ENCODE data around the gene WBP1.
"Not testable (repeated sequence)": the region's sequence is repeated elsewhere in the genome, so short reads cannot be mapped to it uniquely, and the experiment has no call there.

The WBP1 gene

DNA sequence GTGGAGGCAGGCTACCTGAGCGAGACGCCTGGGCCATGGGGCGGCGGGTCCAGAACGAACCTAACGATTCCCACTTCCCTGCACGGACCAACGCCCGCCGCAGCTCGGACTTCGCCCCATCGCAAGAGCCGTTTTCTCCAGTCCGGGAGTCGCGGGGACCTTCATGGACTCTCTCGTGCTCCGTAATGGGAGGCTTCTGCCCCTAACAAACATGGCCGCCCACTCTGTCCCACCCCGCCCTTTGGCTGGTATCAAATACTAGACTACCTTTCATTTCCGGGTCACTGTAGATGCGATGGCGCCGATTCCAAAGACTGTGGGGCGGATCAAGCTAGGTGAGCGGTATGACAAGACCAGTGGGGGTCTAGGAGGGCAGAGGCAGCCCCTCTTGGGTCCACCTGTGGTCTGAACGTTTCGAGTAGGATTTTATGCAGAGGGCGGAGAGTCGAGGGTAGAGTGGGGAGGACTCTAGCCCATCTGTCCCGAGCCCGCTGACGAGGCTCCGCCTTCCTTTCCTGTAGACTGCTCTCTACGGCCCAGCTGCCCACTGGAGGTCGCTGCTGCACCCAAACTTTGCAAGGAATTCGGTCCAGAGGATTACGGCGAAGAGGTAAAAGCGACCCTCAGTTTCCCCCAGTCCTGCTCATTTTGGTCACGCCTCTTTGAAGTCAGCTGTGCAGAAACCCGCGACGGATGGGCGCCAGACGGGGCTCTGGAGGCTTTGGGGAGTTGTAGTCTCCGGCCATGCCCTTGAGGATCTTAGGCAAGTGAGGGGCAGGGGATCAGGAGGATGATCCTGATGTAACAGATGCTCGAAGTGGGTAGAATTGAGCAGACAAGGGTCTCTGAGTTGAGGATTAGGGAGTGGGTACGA, 24.8 kb downstream of the WBP1 start, which contains the start of the genes CCDC142 and TTC31:
Gene CCDC142 (minus strand): TSS at position 198 of the 874 bp plus-strand sequence. CDS start 161 bp downstream, at position 37.
Gene TTC31 (plus strand): TSS at position 281 of the 874 bp plus-strand sequence. CDS start 15 bp downstream, at position 296.
- DNase-seq (ENCODE audit: low spot score) = peak; percentile 89

DNA sequence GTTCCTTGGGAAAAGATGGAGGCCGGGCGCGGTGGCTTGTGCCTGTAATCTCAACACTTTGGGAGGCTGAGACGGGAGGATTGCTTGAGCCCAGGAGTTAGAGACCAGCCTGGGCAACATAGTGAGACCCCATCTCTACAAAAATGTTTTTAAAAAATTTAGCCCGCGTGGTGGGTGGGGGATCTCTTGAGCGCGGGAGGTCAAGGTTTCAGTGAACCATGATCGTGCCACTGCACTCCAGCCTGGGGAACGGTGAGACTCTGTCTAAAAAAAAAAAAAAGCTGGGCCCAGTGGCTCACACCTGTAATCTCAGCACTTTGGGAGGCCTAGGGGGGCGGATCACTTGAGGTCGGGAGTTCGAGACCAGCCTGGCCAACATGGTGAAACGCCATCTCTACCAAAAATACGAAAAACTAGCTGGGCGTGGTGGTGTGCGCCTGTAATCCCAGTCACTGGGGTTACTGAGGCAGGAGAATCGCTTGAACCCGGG, 25.5 kb downstream of the WBP1 start:
- DNase-seq (ENCODE audit: low spot score) = not testable (repeated sequence)

DNA sequence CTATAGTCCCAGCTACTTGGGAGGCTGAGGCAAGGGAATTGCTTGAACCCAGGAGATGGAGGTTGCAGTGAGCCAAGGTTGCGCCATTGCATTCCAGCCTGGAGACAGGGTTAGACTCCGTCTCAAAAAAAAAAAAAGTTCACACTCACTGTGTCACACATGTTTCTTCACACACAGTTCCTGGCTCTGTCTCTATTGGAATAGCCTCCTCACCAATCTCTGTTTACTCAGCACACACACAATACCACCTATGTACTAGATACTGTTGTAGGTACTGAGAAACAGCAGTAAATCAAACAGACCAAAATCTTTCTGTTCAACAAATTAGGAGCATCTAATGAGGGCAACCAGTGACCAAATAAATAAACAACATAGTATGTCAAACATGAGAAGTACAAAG, 27.9 kb downstream of the WBP1 start:
- DNase-seq (ENCODE audit: low spot score) = no peak

DNA sequence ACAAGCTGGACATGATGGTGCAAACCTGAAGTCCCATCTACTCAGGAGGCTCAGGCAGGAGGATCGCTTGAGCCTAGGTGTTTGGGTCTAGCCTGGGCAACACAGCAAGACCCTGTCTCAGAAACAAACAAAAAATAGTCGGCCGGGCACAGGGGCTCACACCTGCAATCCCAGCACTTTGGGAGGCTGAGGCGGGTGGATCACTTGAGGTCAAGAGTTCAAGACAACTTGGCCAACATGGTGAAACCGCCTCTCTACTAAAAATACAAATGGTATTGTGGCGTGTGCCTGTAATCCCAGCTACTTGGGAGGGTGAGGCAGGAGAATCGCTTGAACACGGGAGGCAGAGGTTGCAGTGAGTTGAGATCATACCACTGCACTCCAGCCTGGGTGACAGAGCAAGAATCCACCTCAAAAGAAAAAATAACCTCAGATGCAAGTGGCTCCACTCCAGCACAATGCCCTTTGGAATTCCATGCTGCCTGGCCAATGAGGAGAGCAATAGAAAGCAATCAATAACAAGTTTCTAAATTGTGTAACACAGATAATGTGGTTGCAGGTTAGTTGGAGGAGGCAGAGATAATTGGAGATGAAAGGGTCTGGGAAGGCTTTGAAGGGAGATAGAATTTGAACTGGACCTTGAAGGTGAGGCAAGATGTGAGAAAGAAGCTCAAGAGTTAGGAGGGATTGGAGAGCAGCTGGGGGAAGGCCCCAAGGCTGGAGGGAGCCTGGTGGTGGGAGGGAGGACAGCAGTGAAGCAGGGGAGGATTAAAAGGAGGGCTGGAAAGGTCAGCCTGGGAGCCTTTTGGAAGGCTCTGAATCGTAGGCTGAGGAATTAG, 30.6 kb downstream of the WBP1 start:
- DNase-seq (ENCODE audit: low spot score) = no peak

DNA sequence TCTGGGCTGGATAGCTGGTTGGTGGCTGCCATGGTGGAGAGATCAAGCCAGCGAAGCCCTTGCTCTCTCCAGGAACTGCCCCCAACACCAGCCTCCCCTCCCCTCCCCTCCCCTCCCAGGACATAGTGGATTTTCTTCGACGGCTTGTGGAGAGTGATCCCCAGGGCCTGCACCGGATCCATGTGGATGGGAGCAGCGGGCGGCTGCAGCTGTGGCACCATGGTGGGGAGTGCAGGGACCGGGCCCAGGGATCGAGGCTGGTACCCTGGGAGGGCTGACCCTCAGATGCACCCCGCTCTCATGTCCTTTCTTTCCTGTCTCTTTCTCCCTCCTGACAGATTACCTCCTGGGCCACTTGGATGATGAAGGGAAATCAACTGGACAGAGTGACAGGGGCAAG, 31.7 kb downstream of the WBP1 start:
- DNase-seq (ENCODE audit: low spot score) = no peak

DNA sequence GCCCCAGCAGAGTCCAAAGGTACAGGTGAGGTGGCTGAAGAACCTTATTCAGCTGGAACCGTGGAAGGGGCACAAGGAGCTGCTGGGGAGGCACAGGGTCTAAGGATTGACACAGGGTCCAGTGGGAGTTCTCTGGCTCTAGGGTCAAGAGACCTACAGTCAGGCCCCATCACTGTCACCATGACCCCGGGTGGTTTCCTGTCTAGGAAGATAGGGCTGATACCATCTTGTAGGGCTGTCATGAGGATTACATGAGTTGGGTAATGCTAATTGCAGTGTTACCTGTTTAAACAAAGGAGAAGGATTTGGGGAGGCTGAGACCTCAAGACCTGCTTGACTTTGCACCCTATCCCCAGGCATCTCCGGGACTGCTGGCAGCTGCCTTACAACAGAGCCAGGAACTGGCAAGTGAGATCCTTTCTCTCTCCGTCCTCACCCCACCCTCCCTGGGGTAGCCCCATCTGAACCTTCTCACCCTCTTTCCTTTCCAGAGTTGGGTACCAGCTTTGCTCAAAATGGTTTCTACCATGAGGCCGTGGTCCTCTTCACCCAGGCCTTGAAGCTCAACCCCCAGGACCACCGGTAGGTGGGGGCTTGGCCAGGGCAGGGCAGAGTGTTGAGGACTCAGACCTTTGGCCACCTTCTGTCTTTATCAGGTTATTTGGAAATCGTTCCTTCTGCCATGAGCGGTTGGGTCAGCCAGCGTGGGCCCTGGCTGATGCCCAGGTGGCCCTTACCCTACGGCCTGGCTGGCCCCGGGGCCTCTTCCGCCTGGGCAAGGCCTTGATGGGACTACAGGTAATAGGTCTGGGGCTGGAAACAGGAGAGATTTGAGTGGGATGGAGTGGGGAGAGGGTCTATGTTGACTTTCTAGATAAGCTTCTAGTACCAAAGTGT, 33.7 kb downstream of the WBP1 start:
- no peak for DNase-seq (ENCODE audit: low spot score)

DNA sequence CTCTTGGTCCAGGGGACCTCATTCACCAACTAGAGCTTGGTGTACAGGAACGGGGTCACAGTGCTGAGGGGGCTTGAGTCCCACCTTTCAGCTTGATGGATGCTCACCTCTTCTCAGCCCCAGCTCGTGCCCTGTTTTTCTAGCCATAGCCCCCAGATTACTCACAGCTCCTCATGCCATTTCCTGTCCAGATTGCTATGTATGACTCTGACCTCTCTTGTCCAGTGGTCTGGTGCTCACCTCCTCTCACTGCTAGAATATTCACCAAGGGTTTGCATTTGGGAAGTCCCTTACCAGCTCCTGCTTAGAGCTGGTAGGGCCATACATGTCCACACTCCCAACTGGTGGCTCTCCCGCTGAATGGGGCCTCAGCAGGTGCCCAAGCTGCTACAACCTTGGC, 35.3 kb downstream of the WBP1 start:
- no peak for DNase-seq (ENCODE audit: low spot score)

DNA sequence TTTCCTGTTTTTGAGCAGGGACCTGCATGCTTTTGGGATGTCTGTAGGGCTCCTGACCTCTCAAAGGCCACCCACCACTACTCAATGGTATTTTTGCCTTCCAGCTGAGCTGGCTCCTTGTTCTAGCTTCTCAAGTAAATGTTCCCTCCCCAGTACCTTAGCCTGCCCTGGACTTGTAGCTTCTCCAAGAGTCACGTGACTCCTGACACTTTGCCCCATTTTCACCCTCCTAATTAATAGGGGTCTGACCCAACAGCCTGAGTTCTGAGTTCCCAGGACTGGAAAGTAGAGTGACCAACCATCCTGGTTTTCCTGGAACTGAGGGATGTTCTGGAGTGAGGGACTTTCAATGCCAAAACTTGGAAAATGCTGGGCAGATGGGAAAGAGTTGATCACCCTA, 37.2 kb downstream of the WBP1 start:
- no peak for DNase-seq (ENCODE audit: low spot score)

DNA sequence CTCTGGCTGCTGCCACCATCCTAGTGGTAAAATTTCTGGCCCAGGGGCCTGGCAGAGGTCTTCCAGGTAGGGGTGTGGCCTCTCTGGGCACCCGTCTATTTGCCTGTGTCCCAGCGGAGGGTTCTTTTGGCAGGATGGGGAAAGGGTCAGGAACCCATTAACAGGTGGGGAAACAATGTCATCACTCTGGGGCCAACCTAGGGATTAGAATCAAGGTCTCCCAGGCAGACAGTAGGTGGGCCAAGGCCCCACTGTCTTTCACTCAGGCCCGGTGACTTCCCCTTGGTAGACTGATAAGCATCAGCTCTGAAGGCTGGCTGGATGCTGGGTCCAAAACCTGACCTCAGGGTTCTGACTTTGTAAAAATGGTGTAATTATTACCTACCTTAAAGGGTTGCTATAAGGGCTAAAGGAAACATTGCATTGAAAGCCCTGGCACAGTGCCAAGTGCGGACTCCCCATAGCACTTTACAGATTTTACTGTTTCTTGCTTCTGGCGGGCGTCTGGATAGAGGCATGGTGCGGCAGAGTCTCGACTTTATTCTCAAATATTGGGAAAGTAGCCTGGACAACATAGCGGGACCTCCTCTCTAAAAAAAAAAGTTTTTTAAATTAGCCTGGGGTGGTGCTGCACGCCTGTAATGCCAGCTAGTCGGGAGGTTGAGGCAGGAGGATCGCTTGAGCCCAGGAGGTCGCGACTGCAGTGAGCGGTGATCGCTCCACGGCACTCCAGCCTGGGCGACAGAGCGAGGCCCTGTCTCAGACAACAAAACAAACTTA, 38.9 kb downstream of the WBP1 start:
- no peak for DNase-seq (ENCODE audit: low spot score)

DNA sequence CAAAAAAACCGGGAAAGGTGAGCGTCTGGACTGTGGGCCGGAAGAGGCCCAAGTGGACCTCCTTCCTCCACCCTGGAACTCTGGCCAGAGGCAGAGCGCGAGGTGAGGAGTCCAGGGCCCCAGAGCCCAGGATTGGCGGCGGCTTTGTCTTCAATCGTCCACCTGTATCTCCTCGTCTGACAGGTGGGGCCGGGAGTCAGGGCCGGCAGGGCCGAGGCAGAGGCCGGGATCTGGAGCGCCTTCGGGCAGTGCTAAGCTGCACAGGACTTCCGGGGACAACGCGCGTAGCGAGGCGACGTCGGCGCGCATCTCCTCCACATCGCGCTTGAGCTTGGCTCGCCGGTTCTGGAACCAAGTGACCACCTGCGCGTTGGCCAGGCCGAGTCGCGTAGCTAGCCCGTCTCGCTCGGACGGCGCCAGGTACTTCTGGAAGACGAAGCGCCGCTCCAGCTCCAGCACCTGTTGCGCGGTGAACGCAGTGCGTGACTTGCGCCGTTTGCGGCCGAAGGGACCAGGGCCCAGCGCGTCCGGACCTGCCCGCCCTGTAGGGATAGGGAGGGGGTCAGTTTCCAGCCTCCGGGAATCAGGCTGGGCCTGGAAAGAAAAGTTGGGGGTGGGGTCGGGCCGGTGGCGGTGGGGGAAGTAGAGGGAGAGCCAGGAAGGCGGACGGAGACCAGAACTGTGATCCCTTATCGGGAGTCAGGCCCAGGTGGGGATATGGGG, 39.7 kb downstream of the WBP1 start:
- DNase-seq (ENCODE audit: low spot score) = no peak

DNA sequence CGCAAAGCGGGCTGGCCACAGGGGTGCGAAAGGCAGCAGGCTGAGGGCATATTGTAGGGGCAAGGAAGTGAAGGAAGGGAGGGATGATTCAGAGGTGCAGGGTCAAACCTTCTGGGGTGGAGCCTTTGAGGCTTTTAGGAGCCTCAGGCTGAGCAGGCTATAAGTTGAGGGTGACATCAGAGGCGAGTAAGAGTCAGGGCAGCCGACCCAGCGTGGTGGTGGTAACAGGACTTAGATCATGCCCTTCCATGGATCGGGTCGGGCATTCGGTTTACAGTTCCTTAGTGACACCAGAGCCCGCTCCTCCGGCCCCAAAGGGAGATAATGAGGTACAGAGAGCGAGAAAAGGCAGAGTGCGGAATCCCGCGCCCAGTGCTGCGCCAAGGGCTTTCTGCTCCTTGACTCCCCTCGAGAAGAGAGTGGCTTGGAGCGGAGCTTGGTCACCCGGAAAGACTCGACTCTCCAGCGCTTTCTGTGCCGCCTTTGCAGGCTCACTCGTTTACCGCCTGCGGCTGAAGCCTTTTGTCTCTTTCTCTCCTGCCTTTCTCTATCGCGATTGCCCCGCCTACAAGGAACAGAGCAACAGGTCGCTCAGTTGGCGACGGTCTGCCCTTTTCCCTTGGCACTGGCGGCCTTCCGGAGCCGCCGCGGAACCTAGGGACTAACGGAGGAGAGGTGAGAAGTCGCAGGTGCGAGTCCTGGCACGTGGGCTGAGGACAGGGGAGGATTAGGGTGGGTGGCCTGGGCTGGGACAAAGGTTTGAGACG, 40.4 kb downstream of the WBP1 start:
- DNase-seq (ENCODE audit: low spot score) = no peak

DNA sequence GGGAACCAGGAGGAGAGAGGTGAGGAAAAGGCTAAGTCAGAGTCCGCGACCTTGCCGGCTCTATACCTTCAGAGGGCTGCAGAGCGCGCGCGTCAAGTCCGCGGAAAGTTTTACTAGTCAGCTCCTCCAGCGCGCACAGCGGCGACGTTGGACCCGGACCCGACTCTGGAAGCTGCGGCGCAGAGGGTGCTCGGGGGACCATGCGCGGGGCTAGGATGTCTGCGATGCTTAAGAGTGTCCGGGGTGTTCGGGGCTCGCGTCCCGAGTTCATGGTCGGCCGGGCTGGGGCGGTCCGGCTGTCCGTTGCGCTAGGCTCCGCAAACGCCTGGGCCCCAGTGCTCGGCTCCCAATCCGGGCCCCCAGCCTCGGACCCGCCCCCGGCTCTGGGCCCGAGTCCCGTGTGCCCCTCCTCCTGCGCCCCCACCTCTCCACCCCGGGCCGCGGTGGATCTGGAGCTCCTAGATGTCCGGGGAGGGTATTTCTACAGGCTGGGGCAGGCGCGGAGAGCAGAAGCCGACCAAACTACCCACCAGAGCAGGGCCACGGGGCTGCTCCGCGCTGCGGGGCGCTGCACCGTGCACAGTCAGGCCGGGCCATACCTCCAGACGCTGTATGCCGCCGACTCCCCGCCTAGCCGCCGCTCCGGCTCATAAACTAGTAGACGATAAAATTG, 41.2 kb downstream of the WBP1 start, which contains the start of gene LBX2:
Gene LBX2 (minus strand): TSS at position 337 of the 673 bp plus-strand sequence. CDS start 66 bp downstream, at position 271.
- DNase-seq (ENCODE audit: low spot score) = no peak

DNA sequence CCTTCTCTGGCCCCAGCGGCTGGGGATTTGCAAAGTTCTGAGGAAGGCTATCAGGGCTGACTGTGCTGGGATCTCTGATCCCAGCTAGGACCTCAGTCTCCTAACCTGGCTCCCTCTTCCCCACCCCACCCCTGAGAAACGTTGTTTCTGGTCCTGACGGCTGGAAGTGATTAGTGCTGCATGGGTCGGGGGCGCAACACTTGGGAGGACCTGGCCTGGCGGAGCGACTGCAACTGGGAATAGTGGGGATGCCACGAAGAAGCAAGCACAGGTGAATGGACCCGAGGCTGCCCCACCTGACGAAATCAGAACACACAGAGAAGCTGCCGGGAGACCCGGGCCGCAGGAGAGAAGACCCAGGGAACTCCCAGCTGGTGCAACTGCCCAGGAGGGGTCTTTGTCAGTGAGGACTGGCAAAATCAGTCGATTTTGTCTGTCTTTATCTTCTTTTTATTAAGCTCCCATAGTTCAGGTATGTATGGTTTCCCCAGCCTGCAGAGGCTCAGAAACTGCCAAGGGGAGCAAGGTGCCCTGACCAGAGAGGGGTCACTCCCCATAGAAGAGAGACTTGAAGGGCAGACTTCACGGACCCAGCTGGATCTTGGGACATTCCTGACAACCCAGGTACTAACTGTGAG, 41.8 kb downstream of the WBP1 start:
- DNase-seq (ENCODE audit: low spot score) = no peak

DNA sequence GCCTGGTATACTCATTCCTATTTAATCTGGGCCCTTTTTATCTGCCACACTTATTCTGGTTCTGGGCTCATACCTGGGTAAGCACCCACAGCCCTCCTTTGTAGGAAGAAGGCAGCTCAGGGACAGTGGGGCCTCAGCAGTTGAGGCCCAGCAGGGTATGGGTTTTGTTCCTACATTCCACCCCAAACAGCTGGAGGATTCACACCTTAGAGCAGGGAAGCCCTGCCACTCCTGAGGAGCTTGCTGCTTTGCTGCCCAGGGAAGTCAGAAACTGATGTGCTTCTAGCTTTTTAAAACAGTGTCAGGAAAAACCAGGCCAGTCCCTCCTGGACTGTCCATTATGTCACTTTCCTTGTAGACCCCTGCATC, 42.3 kb downstream of the WBP1 start:
- DNase-seq (ENCODE audit: low spot score) = no peak

DNA sequence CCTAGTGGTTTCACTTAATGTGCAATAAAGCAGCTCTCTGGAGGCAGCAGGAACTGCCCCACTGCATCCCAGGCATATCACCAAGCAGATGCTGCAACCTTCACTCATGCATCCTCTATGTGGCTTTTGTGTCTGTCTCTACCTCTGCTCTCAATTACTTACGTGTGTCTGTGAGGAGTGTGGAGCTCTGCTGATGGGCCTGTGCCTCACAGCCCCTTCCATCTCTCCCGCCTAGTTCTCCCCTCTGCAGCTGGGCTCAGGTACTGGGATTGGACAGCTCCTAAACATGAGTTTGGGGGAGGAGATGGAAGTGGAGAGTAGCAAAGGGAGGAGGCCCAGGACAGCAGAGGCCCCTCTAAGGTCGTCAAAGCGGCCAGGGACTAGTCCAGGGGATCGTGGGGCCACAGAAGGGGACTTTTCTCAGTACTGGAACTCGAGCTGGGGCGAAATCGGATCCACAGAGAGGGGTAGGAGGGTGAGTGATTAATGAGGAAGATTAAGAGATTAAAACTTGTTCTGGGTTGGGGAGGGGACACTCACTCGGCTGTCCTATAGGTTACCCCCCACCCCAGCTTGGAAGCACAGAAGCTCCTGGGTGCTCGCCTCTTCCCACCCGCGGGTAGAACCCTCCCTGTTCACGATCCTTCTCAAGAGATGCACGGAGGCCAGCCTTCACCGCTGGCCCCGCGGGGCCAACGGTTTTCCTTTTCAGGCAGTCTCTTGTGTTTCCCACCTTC, 43.3 kb downstream of the WBP1 start:
- DNase-seq (ENCODE audit: low spot score) = no peak

DNA sequence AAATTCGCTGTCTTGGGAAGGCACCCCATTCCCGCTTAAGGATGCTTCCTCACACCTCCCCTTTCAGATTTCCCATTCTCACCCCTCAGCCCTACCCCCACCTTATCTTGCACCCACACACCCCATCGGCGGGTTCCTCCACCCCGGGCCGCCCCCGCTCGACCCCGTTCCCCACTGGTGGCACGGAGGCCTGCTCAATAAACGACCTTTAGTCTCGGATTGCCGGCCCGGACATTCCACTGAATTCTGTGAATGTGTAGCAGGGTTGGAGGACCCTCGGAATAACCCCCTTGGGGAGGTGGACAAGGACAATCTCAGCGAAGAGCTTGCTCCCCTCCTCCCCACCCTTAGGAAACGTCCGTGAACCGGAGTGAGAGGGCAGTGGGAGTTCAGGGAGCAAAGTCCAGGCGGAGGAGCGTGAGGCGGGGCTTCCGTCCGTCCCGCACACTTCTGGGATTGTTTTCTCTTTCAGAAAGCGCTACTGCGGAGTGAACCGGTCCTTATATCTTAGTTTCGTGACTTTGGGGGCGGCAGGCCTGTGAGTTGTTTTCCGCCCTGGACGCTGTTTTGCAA, 44.0 kb downstream of the WBP1 start:
- DNase-seq (ENCODE audit: low spot score) = no peak

All from germinal center (tissue), 1 donor.